ENCODE measurements around the gene C1QC.
"Not testable (repeated sequence)": the region's sequence is repeated elsewhere in the genome, so short reads cannot be mapped to it uniquely, and the experiment has no call there.

The C1QC gene

GRCh38 chr1:22665752-22666151, 22.3 kb downstream of the C1QC start:
- H3K36me3 ChIP-seq (replicated peaks; ENCODE audit: low read depth, low read length), result no peaks in the 10 kb centered on the region
- H3K27ac ChIP-seq (ENCODE audit: low read length), result no peak overlapping the region
- H2AFZ ChIP-seq (ENCODE audit: low read depth, low read length), result no peak overlapping the region
- no peak overlapping the region for H3K9ac ChIP-seq (ENCODE audit: low read length)
- H3K27me3 ChIP-seq (ENCODE audit: low read depth, low read length), result peaks cover 18% of the 10 kb centered on the region; the same call in 1 of the 2 replicates
- no peak overlapping the region for H3K4me3 ChIP-seq (ENCODE audit: low read length)
- no peaks in the 10 kb centered on the region for H4K20me1 ChIP-seq (ENCODE audit: insufficient read depth, low read length)
- H3K4me1 ChIP-seq (ENCODE audit: low read length), result no peaks in the 10 kb centered on the region
- TF ChIP-seq CTCF (IDR thresholded peaks at IDR 0.05; ENCODE audit: low read depth, low read length) (peak; percentile 39), EZH2phosphoT487 (IDR thresholded peaks at IDR 0.05; ENCODE audit: low read depth) (no peak)
- no peak overlapping the region for H3K4me2 ChIP-seq (ENCODE audit: low read length)
- no peaks in the 10 kb centered on the region for H3K9me3 ChIP-seq (ENCODE audit: insufficient read depth, low read length)
- H3K79me2 ChIP-seq (ENCODE audit: low read length), result no peaks in the 10 kb centered on the region

GRCh38 chr1:22666412-22666811, 23.0 kb downstream of the C1QC start:
- Histone ChIP-seq H3K79me2 (ENCODE audit: low read length) (no peaks in the 10 kb centered on the region), H3K27ac (ENCODE audit: low read length) (no peak overlapping the region), H3K9me3 (ENCODE audit: insufficient read depth, low read length) (no peaks in the 10 kb centered on the region), H3K4me2 (ENCODE audit: low read length) (no peak overlapping the region), H3K9ac (ENCODE audit: low read length) (no peak overlapping the region), H3K4me1 (ENCODE audit: low read length) (no peaks in the 10 kb centered on the region), H2AFZ (ENCODE audit: low read depth, low read length) (no peak overlapping the region), H3K36me3 (replicated peaks; ENCODE audit: low read depth, low read length) (no peaks in the 10 kb centered on the region), H4K20me1 (ENCODE audit: insufficient read depth, low read length) (no peaks in the 10 kb centered on the region), H3K27me3 (ENCODE audit: low read depth, low read length) (peaks cover 22% of the 10 kb centered on the region), H3K4me3 (ENCODE audit: low read length) (no peak overlapping the region)
- no peak for TF ChIP-seq CTCF (IDR thresholded peaks at IDR 0.05; ENCODE audit: low read depth, low read length)
- no peak for TF ChIP-seq EZH2phosphoT487 (IDR thresholded peaks at IDR 0.05; ENCODE audit: low read depth)

- peaks cover 39% of the 10 kb centered on the region for H3K27me3 ChIP-seq (ENCODE audit: low read depth, low read length)
- not testable (repeated sequence) for H3K4me2 ChIP-seq (ENCODE audit: low read length); H3K27ac ChIP-seq (ENCODE audit: low read length); H3K79me2 ChIP-seq (ENCODE audit: low read length); H2AFZ ChIP-seq (ENCODE audit: low read depth, low read length); H3K4me3 ChIP-seq (ENCODE audit: low read length); H3K36me3 ChIP-seq (replicated peaks; ENCODE audit: low read depth, low read length); H3K9ac ChIP-seq (ENCODE audit: low read length); H3K9me3 ChIP-seq (ENCODE audit: insufficient read depth, low read length); H4K20me1 ChIP-seq (ENCODE audit: insufficient read depth, low read length); H3K4me1 ChIP-seq (ENCODE audit: low read length)
Observed at GRCh38 chr1:22668840-22669239, 25.4 kb downstream of the C1QC start.

- TF ChIP-seq CTCF (IDR thresholded peaks at IDR 0.05; ENCODE audit: low read depth, low read length) (no peak), EZH2phosphoT487 (IDR thresholded peaks at IDR 0.05; ENCODE audit: low read depth) (no peak)
- Histone ChIP-seq H3K4me2 (ENCODE audit: low read length) (no peak overlapping the region), H3K27ac (ENCODE audit: low read length) (no peak overlapping the region), H3K36me3 (replicated peaks; ENCODE audit: low read depth, low read length) (no peaks in the 10 kb centered on the region), H3K4me1 (ENCODE audit: low read length) (peaks cover 4% of the 10 kb centered on the region; the same call in 1 of the 2 replicates), H4K20me1 (ENCODE audit: insufficient read depth, low read length) (no peaks in the 10 kb centered on the region), H3K9me3 (ENCODE audit: insufficient read depth, low read length) (no peaks in the 10 kb centered on the region), H2AFZ (ENCODE audit: low read depth, low read length) (no peak overlapping the region), H3K27me3 (ENCODE audit: low read depth, low read length) (peaks cover 39% of the 10 kb centered on the region), H3K4me3 (ENCODE audit: low read length) (no peak overlapping the region), H3K79me2 (ENCODE audit: low read length) (no peaks in the 10 kb centered on the region), H3K9ac (ENCODE audit: low read length) (no peak overlapping the region)
Observed at GRCh38 chr1:22670352-22670975, 27.0 kb downstream of the C1QC start.
